Urothelium cell line (cell line): ENCODE measurements around the gene PCGF5.
A peak's percentile ranks its signal among the peaks of the same experiment; 100 is the strongest.
"Not testable (repeated sequence)": the region's sequence is repeated elsewhere in the genome, so short reads cannot be mapped to it uniquely, and the experiment has no call there.

Experiments used
- DNase-seq: peaks from one replicate; pipeline ENCODE4 v3.0.0; 2011; ENCODE audit warnings: low spot score, mixed read lengths
- FAIRE-seq: peaks from 2 replicates; lab custom pipeline; 2011; peaks lifted over from hg19 to GRCh38; lab: Jason Lieb, UNC

The PCGF5 gene

GRCh38 chr10:91271886-91272285 is 51.4 kb downstream of the PCGF5 start:
- FAIRE-seq (no peak), DNase-seq (no peak)

DNA sequence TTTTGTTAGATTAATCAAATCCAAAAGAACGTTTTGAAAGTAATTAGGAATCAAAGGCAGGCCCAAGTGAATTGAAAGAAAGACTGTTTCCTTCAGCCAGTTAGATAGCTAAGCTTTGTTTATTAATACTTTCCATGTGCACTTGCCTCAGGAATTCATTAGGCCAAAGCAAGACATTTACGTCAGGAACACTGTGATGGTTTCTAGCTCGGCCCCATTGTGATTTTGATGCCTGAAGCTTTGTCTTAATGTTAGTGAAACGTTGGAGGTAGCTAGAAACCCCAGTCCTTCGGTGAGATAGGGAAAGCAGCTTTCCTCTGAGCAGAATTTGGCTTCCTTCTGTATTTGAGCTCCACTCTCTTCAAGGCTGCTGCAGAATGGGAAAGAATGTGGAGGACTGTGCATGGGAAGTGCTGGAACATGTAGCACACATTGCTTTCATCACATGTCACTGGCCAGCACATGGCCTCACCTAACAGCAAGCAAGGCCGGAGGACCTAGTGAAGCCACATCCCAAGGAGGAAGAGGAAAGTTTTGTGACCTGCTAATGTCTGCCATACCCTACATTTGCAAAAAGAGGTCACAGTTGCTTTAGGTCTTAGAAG is 64.1 kb downstream of the PCGF5 start:
- DNase-seq (no peak), FAIRE-seq (no peak)

GRCh38 chr10:91286572-91286971 is 66.1 kb downstream of the PCGF5 start:
- no peak for FAIRE-seq
- DNase-seq, result no peak

GRCh38 chr10:91287276-91287675 is 66.8 kb downstream of the PCGF5 start:
- no peak for DNase-seq
- no peak for FAIRE-seq

GRCh38 chr10:91287912-91288311 is 67.4 kb downstream of the PCGF5 start:
- no peak for FAIRE-seq

GRCh38 chr10:91289305-91289704 is 68.8 kb downstream of the PCGF5 start:
- no peak for FAIRE-seq
- DNase-seq, result no peak

More at GRCh38 chr10:91287912-91288311, 67.4 kb downstream of the PCGF5 start:
- DNase-seq, result no peak

GRCh38 chr10:91290607-91291006 is 70.1 kb downstream of the PCGF5 start:
- FAIRE-seq (no peak), DNase-seq (no peak)

DNA sequence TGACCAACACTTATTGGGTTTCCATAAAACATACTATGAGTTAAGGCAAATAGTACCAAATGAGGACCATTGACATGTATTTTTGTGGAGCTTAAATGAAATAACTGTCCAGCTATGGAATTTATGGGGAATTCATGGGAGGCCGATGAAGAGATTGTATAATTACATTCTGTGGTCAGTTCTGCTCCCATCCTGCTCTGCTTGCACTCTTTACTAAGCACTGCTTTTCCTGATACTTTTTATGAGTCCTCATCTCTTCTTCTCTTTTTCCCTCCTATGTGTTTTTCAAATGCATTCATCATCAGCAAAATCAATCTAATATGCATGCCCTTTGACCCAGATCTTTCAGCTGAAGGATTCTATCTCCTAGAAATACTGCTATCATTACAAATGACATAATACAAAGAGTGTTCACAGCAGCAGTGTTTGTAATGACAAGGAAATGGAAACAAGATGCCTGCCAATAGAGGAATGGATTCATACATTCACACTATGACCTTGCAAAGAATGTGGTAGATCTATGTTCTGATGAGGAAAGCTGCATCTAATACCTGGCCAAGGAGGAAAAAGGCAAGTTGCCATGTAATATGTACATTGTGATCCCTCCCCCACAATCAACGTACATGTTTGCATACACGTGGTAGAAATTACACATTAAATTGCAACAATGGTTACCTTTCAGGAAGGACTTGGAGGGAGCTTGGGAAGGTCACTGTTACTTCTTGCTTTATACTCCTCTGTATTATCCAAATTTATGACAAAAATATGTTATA is 73.9 kb downstream of the PCGF5 start:
- peak; percentile 17 for FAIRE-seq

GRCh38 chr10:91295346-91295745 is 74.9 kb downstream of the PCGF5 start:
- no peak for DNase-seq
- no peak for FAIRE-seq

More for the DNA sequence above, 73.9 kb downstream of the PCGF5 start:
- DNase-seq, result no peak

DNA sequence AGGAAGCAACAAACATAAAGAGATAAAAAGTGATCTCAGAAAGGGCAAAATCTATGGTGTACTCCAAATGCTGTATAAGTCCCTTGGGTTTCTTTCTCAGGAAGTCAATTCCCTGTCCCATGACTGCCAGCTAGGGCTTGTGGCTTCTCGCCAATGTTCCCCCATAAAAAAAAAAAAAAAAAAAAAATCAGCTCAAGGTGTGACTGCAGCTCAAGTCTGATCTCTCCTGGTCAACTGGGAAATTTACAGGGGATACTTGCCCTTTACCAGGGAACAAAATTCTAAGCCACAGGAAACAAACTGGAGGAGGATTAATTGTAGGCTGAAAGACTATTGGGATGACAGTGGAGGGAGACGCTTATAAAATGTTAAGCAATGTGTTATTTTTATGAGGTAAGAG is 76.0 kb downstream of the PCGF5 start:
- FAIRE-seq (no peak), DNase-seq (peak; percentile 62)

GRCh38 chr10:91298224-91298871 is 77.9 kb downstream of the PCGF5 start:
- DNase-seq (peak; percentile 84), FAIRE-seq (no peak)

DNA sequence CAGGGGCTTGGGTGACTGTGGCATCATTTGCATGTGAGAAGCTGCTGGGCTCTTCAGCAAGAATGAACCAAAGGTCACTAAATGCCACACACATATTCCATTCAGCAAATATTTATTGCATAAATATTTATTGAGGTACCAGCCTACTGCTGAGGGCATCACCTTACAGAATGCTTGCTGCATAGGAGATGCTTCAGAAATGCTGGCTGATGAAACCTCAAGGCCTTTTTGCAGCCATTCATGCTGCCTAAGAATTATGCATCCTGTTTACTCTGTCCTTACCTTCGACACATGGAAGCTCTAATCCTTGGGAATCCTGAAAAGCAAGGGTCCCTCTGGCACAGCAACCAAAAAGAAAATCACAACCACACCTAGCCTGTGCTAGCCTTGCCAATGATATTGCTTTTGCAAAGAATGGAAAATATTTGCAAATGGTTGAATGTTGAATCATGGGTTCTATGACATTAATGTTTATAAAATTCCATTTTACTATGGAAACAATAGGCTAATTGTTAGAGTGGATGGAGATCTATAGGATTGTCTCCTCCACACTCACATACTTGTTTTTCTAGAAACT is 79.6 kb downstream of the PCGF5 start:
- no peak for FAIRE-seq
- no peak for DNase-seq

DNA sequence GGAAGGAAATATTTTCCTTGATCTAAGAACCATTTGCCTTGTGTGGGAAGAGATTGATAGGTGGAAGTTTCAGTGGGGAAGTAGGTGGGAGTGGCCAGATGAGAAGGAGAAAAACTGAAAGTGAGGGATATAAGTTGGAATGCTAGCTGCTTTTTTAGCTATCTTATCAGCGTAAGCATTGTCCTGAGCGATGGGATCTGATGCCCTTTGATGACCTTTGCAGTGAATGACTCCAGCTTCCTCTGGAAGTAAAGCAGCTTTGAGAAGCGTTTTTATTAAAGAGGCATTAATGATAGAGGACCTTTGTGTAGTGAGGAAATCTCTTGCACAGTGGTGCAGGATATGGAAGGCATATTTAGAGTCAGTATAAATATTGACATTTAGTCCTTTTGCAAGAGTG is 82.5 kb downstream of the PCGF5 start:
- DNase-seq, FAIRE-seq: not testable (repeated sequence)

GRCh38 chr10:91305979-91306378 is 85.5 kb downstream of the PCGF5 start:
- DNase-seq, FAIRE-seq: not testable (repeated sequence)

- FAIRE-seq (no peak), DNase-seq (no peak)
Observed at GRCh38 chr10:91307489-91307888, 87.0 kb downstream of the PCGF5 start.

DNA sequence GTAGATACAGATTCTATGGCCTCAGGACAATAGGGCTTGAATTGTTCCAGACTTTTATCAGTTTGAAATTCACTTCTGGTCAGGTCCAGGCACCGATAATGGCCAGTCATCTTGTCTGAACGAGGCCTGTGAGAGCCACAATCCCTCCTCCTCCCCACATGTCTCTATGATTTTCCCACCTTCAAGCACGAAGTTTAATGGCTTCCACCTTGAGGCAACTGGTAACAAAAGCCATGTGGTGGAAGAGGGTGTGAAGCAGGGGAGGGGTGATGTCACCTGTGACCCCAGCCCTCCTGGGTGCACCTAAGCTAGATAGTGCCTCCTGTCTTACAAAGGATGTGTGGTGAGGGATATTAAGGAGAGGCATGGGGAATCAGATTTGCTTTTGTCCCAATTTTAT is 89.2 kb downstream of the PCGF5 start:
- FAIRE-seq (no peak), DNase-seq (no peak)

DNA sequence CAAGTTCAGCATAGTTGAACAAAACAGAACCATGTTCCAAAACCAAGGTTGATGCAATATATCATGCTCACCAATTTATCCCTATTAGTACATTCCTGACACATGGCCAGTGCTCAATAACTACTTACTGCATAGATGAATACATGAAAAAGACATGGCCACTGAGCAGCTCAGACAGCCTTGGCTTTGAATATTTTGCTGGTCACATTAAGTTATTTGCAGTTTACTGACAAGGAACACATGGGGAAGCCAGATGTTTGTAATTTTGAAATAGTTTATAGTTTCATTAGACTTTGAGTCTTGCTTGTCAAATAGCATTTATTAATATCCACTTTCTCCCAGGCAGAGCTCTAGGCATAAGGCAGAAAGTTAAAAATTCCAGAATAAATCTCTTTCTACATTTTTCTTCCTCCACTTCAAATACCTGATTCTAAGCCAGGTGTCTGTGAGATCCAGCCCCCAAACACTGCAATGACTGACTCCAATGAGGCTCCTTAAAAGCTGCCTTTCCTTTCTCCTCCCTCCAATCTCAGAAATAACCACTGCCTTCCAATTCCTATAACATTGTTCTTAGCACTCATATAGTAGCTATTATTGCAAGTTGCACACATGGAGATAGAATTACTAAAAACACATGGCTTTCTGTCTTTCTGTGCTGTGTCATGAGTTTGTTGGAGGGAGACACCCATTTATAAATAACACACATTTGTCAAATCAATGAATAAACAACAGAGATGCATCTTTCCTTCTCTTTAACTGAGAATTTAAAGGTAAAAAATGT is 91.3 kb downstream of the PCGF5 start:
- no peak for DNase-seq
- FAIRE-seq, result no peak

GRCh38 chr10:91312382-91312733 is 91.9 kb downstream of the PCGF5 start:
- no peak for DNase-seq
- FAIRE-seq, result no peak

DNA sequence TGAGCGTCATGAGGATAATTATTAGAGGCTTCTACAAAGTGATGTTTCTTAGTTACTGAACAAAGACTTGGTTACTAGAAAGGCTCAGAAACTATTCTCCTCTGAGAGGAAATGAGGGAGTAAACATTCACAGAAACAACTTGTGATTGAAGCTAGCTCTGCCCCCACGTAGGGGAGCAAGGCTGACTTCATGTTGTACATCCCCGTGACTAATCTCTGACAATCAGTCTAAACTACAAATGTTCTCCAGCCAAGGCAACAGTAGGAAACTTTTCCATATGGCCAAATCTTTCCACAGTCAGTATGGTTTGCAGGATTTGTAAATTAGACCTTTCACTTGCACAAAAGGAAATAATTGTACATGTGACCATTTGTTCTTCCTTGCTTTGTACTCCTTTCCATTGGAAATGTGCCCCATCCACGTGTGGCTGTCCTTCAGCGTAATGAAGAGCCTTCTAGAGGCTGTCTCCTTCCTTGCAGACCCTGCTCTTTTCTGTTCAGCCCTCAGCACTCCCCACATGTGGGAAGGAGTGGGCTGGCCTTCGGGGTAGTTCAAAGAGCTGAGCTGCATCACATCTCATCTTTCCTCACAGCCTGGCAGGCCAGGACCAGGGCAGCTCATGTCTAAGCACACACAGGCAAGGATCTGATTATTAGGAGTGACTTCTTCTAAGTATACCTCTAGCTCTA is 93.5 kb downstream of the PCGF5 start:
- FAIRE-seq (no peak), DNase-seq (no peak)

- FAIRE-seq, result no peak
- no peak for DNase-seq
Observed at GRCh38 chr10:91316486-91316885, 96.0 kb downstream of the PCGF5 start.
